ENCODE data around the gene PTPRN2.

The PTPRN2 gene

DNA sequence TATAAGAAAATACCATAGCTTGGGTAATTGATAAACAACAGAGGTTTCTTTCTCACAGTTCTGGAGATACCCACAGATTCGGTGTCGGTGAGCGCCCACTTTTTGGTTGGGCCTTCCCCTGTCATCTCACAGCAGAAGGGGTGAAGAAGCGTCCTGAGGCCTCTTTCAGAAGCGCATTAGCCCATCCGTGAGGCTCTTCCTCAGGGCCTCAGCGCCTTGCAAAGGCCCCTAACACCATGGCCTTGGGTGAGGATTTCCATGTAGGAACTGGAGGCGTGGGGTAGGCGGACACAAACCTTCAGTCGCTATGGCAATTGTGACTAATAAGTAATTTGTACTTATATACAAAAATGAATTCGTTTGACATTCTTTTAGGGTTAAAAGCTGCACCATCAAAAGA lies 316.0 kb downstream of the PTPRN2 start:
- DNase-seq (ENCODE audit: extremely low spot score) = no peak
- ChIA-PET POLR2A (no interaction called here), CTCF (no interaction called here)
- TF ChIP-seq BHLHE40 (IDR thresholded peaks at IDR 0.05; ENCODE audit: borderline replicate concordance) (no peak), TARDBP (IDR thresholded peaks at IDR 0.05) (no peak), ARNT (IDR thresholded peaks at IDR 0.05) (no peak), FOXK2 (IDR thresholded peaks at IDR 0.05) (no peak), ZNF384 (IDR thresholded peaks at IDR 0.05) (no peak), FOXM1 (IDR thresholded peaks at IDR 0.05; ENCODE audit: borderline replicate concordance) (no peak), ELF4 (IDR thresholded peaks at IDR 0.05) (no peak), NFRKB (IDR thresholded peaks at IDR 0.05) (no peak), L3MBTL2 (conservative IDR thresholded peaks at IDR 0.05) (no peak), LEF1 (IDR thresholded peaks at IDR 0.05; ENCODE audit: borderline replicate concordance) (no peak), HDGF (IDR thresholded peaks at IDR 0.05; ENCODE audit: borderline replicate concordance) (no peak), CTBP1 (IDR thresholded peaks at IDR 0.05; ENCODE audit: borderline replicate concordance) (no peak), SP1 (IDR thresholded peaks at IDR 0.05) (no peak), SUZ12 (IDR thresholded peaks at IDR 0.05) (no peak), FOXA1 (IDR thresholded peaks at IDR 0.05) (no peak)
- TF ChIP-seq, protein P1, sequence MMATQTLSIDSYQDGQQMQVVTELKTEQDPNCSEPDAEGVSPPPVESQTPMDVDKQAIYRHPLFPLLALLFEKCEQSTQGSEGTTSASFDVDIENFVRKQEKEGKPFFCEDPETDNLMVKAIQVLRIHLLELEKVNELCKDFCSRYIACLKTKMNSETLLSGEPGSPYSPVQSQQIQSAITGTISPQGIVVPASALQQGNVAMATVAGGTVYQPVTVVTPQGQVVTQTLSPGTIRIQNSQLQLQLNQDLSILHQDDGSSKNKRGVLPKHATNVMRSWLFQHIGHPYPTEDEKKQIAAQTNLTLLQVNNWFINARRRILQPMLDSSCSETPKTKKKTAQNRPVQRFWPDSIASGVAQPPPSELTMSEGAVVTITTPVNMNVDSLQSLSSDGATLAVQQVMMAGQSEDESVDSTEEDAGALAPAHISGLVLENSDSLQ (IDR thresholded peaks at IDR 0.05) = no peak

DNA sequence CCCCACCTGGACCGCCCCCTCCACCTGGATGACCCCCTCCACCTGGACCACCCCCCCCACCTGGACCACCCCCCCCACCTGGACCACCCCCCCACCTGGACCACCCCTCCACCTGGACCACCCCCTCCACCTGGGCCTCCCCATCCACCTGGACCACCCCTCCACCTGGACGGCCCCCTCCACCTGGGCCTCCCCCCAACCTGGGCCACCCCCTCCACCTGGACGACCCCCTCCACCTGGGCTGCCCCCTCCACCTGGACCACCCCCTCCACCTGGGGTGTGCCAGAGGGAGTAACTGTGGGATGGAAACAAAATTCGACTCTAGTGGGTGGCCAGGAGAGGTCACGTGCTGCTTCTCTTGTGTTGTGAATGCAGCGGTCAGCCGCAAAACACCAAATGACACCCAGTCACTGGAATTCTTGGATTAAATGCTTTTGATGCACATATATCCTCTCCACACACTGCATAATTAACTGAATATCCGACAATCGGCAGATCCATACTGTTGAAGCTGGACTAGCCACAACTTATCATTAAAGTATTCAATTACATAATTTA lies 316.7 kb downstream of the PTPRN2 start:
- CTCF ChIA-PET = no interaction called here
- POLR2A ChIA-PET = no interaction called here
- no peak for TF ChIP-seq TARDBP (IDR thresholded peaks at IDR 0.05)
- TF ChIP-seq ARNT (IDR thresholded peaks at IDR 0.05) = no peak
- no peak for TF ChIP-seq CTBP1 (IDR thresholded peaks at IDR 0.05; ENCODE audit: borderline replicate concordance)
- no peak for TF ChIP-seq L3MBTL2 (conservative IDR thresholded peaks at IDR 0.05)
- no peak for TF ChIP-seq SP1 (IDR thresholded peaks at IDR 0.05)
- TF ChIP-seq LEF1 (IDR thresholded peaks at IDR 0.05; ENCODE audit: borderline replicate concordance) = no peak
- TF ChIP-seq ZNF384 (IDR thresholded peaks at IDR 0.05) = no peak
- TF ChIP-seq, protein P1 (IDR thresholded peaks at IDR 0.05) = no peak
- TF ChIP-seq FOXK2 (IDR thresholded peaks at IDR 0.05) = no peak
- TF ChIP-seq NFRKB (IDR thresholded peaks at IDR 0.05) = no peak
- no peak for TF ChIP-seq FOXM1 (IDR thresholded peaks at IDR 0.05; ENCODE audit: borderline replicate concordance)
- TF ChIP-seq FOXA1 (IDR thresholded peaks at IDR 0.05) = no peak
- TF ChIP-seq HDGF (IDR thresholded peaks at IDR 0.05; ENCODE audit: borderline replicate concordance) = no peak
- TF ChIP-seq SUZ12 (IDR thresholded peaks at IDR 0.05) = no peak
- no peak for TF ChIP-seq BHLHE40 (IDR thresholded peaks at IDR 0.05; ENCODE audit: borderline replicate concordance)
- TF ChIP-seq ELF4 (IDR thresholded peaks at IDR 0.05) = no peak
- no peak for DNase-seq (ENCODE audit: extremely low spot score)

DNA sequence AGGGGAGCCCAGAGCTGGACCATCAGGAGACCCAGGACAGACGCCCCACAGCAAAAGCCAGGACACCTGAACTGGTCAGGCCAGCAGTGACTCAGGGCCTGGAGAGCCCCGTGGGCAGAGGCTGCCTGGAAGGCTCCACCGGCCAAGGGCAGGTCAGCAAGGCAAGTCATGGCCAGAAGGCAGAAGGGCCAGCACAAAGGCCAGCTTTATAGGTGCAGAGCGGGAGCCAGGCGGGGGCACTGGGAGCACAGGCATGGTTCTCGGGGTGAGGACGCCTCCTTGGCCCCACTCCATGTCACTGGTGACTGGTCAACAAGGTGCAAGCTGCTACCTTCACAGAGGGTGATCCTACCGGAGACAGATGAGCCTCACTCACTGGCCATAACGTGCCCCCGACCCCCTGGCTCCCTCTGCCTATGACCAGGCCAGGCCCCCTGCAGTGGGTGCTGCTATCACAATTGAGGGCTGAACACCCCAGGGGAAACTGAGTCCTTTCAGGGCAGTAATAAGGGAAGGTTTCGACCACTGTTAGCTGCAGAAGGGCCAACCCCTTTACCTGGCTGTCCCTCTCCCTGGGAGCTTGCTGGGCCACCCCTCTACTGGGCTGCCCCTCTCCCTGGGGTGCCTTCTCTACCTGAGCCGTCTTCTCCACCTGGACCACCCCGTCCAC lies 317.4 kb downstream of the PTPRN2 start:
- DNase-seq (ENCODE audit: extremely low spot score) = no peak
- ChIA-PET POLR2A (no interaction called here), CTCF (no interaction called here)
- TF ChIP-seq SUZ12 (IDR thresholded peaks at IDR 0.05) = no peak
- TF ChIP-seq CTBP1 (IDR thresholded peaks at IDR 0.05; ENCODE audit: borderline replicate concordance) = no peak
- no peak for TF ChIP-seq FOXA1 (IDR thresholded peaks at IDR 0.05)
- no peak for TF ChIP-seq ZNF384 (IDR thresholded peaks at IDR 0.05)
- TF ChIP-seq NFRKB (IDR thresholded peaks at IDR 0.05) = no peak
- TF ChIP-seq ELF4 (IDR thresholded peaks at IDR 0.05) = no peak
- no peak for TF ChIP-seq L3MBTL2 (conservative IDR thresholded peaks at IDR 0.05)
- TF ChIP-seq, protein P1 (IDR thresholded peaks at IDR 0.05) = no peak
- no peak for TF ChIP-seq LEF1 (IDR thresholded peaks at IDR 0.05; ENCODE audit: borderline replicate concordance)
- TF ChIP-seq TARDBP (IDR thresholded peaks at IDR 0.05) = no peak
- TF ChIP-seq FOXM1 (IDR thresholded peaks at IDR 0.05; ENCODE audit: borderline replicate concordance) = no peak
- TF ChIP-seq FOXK2 (IDR thresholded peaks at IDR 0.05) = no peak
- TF ChIP-seq ARNT (IDR thresholded peaks at IDR 0.05) = no peak
- TF ChIP-seq SP1 (IDR thresholded peaks at IDR 0.05) = no peak
- no peak for TF ChIP-seq BHLHE40 (IDR thresholded peaks at IDR 0.05; ENCODE audit: borderline replicate concordance)
- TF ChIP-seq HDGF (IDR thresholded peaks at IDR 0.05; ENCODE audit: borderline replicate concordance) = no peak

DNA sequence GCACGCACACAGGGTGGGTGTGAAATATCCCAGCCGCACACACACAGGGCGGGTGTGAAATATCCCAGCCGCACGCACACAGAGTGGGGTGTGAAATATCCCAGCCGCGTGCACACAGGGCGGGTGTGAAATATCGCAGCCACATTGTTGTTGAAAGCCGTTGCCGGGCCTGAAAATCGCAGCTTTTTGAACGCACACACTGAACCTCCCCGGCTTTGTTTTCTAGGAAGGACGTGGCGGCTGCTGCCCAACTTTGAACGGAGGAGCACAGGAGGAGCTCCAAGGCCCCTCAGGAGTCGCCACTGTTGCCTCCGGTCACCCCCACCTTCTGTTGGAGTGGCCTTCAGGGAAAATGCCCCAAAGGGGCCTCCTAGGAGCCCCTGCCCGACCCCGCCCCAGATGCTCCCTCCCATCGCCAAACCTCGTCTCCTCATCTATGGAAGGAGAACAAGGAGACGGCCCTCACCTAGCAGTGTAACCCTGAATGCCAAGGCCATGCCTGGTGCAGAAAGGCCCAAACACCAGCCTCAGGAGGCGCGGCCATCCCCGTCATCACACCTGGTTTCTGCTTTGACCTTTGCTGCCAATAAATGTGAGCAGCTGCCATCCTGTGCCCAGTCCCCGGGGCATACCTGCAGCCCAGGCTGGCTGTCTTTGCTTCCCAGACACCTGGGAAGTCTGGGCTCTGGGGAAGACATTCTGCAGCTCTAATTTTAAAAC lies 318.6 kb downstream of the PTPRN2 start:
- no peak for TF ChIP-seq FOXM1 (IDR thresholded peaks at IDR 0.05; ENCODE audit: borderline replicate concordance)
- TF ChIP-seq FOXA1 (IDR thresholded peaks at IDR 0.05) = no peak
- no peak for TF ChIP-seq ELF4 (IDR thresholded peaks at IDR 0.05)
- no peak for TF ChIP-seq ZNF384 (IDR thresholded peaks at IDR 0.05)
- TF ChIP-seq FOXK2 (IDR thresholded peaks at IDR 0.05) = no peak
- no peak for TF ChIP-seq LEF1 (IDR thresholded peaks at IDR 0.05; ENCODE audit: borderline replicate concordance)
- no peak for TF ChIP-seq SP1 (IDR thresholded peaks at IDR 0.05)
- TF ChIP-seq, protein P1 (IDR thresholded peaks at IDR 0.05) = no peak
- TF ChIP-seq ARNT (IDR thresholded peaks at IDR 0.05) = no peak
- no peak for TF ChIP-seq NFRKB (IDR thresholded peaks at IDR 0.05)
- TF ChIP-seq HDGF (IDR thresholded peaks at IDR 0.05; ENCODE audit: borderline replicate concordance) = no peak
- DNase-seq (ENCODE audit: extremely low spot score) = no peak
- POLR2A ChIA-PET = no interaction called here
- CTCF ChIA-PET = no interaction called here
